ENCODE results near the gene BICDL2.
"Not testable (repeated sequence)": the region's sequence is repeated elsewhere in the genome, so short reads cannot be mapped to it uniquely, and the experiment has no call there.

BICDL2 gene, protein sequence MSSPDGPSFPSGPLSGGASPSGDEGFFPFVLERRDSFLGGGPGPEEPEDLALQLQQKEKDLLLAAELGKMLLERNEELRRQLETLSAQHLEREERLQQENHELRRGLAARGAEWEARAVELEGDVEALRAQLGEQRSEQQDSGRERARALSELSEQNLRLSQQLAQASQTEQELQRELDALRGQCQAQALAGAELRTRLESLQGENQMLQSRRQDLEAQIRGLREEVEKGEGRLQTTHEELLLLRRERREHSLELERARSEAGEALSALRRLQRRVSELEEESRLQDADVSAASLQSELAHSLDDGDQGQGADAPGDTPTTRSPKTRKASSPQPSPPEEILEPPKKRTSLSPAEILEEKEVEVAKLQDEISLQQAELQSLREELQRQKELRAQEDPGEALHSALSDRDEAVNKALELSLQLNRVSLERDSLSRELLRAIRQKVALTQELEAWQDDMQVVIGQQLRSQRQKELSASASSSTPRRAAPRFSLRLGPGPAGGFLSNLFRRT

DNA sequence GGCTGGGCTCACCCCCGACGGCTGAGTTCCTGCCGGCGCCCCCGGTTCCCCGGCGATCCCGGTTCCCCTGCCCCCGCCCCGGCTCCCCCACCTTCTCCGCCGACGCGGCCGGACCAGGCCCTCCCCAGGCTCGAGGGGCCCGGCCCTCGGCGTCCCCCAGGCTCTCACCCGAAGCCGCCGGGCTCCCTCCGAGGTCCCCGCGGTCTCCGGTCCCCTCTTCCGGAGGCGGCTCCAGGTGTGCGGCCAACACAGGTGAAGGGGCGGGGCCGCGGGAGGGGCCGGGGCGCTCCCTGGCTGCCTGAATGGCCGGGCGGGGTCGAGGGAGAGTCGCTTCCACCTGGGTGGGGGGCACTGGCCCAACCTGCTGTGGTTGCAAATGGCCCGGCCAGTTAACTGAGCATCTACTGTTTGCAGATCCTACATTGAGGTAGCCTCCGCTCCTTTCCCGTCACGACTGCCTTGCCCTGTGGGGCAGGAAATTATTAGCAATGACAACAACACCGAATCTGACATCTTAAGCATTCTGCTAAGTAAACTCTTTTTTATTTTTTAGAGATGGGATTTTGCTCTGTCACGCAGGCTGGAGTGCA lies at the start of gene BICDL2:
Gene BICDL2 (minus strand): TSS at position 219 of the 590 bp plus-strand sequence. CDS start 1,448 bp downstream, outside the sequence.
- no peak for DNase-seq (ENCODE audit: low read depth)

DNA sequence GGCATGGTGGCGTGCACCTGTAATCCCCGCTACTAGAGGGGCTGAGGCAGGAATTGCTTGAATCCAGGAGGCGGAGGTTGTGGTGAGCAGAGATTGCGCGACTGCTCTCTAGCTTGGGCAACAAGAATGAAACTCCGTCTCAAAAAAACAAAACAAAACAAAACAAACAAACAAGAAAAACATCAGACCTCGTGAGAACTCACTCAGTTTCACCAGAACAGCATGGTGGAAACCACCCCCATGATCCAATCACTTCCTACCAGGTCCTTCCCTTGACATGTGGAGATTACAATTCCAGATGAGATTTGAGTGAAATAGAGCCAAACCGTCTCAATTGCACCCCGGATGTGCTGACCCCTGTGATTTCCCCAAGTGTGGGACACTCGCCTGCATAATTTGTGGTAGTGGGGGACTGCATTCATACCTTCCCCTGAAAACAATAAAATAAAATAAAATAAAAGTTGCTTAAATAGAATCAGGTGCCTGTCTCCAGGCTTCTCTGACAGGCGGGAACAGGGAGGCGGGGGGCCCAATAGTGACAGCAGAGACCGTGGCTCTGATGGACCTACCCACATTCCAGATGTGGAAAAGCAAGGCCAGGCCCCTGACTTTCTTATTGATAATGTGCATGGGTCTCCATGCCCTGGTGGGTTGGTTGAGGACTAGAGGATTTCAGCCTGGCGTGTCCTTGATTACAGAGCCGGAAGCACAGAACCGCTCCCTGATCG lies 49.3 kb upstream of the BICDL2 start:
- no peak for DNase-seq (ENCODE audit: low read depth)

GRCh38 chr16:3084969-3085670 lies 48.4 kb upstream of the BICDL2 start:
- DNase-seq (ENCODE audit: low read depth): no peak

DNA sequence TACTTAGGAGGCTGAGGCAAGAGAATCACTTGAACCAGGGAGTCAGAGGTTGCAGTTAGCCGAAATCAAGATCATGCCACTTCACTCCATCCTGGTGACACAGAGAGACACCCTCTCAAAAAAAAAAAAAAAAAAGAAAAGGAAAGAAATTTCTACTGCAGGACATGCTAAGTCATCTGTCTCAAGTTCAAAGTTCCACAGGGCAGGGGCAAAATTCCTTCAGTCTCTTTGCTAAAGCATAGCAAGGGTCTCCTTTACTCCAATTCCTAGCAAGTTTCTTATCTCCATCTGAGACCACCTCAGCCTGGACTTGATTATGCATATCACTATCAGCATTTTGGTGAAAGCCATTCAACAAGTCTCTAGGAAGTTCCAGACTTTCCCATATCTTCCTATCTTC lies 47.7 kb upstream of the BICDL2 start:
- no peak for DNase-seq (ENCODE audit: low read depth)

GRCh38 chr16:3083408-3083807 lies 46.7 kb upstream of the BICDL2 start:
- not testable (repeated sequence) for DNase-seq (ENCODE audit: low read depth)

- not testable (repeated sequence) for DNase-seq (ENCODE audit: low read depth)
Observed at GRCh38 chr16:3081957-3082356, 45.2 kb upstream of the BICDL2 start.

DNA sequence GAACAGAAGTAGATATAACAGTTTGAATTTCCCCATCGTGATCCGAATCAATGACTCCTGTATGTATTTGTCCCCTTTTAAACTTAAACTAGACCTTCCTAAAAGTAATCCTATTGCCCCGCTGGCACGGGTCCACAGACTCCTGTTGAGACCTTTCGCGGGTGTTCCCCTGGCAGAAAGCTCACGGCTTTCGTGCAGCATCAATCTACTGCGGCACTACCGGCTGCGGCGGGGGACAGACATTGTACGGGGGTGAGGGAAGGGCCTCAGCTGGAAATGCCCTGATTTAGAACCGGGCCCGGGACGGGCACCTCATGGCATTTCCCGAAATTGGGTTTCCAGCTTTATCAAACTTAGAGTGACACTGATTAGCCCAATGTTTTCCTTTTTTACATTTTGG lies 43.3 kb upstream of the BICDL2 start:
- no peak for DNase-seq (ENCODE audit: low read depth)

- no peak for DNase-seq (ENCODE audit: low read depth)
Observed at GRCh38 chr16:3076577-3076976, 39.8 kb upstream of the BICDL2 start.

DNA sequence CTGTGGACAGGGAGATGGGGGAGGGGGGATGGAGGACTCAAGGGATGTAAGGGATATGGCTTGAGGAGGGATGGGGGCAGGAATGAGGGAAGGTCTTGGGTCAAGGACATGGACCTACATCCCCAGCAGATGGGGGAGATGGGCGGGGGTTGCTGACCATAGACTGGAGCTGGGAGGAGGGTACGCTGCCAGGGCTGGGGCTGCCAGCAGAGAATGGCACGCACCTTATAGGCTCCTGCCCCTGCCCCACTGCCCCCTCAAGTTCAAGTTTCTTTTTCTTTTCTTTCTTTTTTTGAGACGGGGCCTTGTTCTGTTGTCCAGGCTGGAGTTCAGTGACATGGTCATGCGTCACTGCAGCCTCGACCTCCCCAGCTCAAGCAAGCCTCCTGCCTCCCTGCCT lies 39.2 kb upstream of the BICDL2 start:
- DNase-seq (ENCODE audit: low read depth): not testable (repeated sequence)

DNA sequence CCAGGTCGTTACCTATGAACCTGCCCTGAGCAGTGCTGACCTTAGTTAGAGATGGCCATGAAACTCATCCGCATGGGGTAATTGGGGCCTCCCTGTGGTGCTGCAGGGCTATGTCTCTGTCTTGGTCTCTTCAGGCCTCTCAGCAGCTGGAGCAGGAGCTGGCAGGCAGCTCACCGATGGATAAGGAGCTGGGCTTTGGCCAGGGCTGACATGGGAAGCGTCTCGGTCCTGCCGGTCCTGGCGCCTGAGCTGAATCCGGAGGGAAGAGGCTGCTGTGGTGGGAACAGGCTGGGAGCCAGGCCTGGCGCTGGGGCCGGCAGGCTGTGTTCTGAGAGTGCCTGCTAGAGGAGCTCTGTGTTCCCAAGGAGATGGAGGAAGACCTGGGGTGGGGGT lies 38.8 kb upstream of the BICDL2 start:
- DNase-seq (ENCODE audit: low read depth): no peak

GRCh38 chr16:3074860-3075522 lies 38.2 kb upstream of the BICDL2 start:
- peak; percentile 71 for DNase-seq (ENCODE audit: low read depth)

GRCh38 chr16:3073448-3073847 lies 36.7 kb upstream of the BICDL2 start:
- no peak for DNase-seq (ENCODE audit: low read depth)

DNA sequence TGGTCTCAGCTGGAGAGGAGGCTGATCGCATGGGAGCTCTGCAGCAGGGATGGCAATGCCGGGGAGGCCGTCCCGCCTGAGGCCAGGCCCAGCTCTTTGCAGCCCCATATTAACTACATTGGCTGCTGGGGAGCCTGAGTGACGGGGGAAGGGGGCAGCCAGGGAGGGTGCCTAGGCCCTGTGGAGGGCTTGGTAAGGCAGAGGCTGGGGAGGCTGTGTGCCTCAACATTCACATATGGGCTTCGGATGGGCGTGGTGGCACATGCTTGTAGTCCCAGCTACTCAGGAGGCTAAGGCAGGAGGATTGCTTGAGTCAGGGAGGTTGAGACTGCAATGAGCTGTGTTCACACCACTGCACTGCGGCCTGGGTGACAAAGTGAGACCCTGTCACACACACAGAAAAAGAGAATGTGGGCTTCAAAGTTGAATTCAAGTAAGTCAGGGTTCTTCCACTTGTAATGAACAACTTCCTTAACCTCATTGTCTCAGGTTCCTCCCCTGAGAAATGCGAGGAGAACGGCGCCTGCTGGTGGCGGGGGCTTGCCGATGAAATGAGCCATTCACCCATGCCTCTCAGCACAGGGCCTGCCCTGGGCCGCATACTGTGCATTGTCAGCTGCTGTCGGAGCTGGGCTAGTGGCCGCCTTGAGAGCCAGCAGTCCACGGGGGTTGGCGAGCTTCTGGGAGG lies 36.0 kb upstream of the BICDL2 start:
- not testable (repeated sequence) for DNase-seq (ENCODE audit: low read depth)

DNA sequence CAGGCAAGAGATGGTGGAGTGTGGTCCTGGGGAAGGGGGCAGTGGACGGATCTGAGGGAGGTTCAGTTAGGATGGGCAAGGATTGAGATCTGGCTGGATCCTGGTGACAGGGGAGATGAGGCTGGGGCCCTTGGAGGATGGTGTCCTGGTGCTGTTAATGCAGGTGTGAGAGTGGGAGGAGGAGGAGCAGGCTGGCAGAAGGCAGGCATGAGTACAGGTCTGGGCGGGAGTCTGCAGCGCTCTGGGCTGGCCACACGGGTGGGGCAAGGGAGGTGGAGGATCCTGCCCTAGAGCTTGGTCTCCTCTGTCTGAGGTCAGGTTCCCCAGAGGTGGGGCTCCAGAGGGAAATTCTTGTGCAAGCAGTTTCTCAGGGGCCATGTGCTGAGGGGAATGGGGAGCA lies 35.4 kb upstream of the BICDL2 start:
- DNase-seq (ENCODE audit: low read depth): not testable (repeated sequence)

- DNase-seq (ENCODE audit: low read depth): no peak
Observed at GRCh38 chr16:3071655-3072054, 34.9 kb upstream of the BICDL2 start.

DNA sequence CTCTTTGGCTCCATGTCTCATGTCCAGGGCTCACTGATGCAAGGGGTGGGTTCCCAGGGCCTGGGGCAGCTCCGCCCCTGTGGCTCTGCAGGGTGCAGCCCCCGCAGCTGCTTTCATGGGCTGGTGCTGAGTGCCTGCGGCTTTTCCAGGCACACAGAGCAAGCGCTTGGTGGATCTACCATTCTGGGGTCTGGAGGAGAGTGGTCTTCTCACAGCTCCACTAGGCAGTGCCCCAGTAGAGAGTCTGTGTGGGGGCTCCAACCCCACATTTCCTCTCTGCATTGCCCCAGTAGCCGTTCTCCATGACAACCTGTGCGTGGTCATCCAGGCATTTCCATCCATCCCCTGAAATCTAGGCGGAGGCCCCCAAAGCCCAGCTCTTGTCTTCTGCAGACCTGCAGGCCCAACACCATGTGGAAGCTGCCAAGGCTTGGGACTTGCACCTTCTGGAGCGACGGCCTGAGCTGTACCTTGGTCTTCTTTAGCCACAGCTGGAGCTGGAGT lies 33.9 kb upstream of the BICDL2 start:
- no peak for DNase-seq (ENCODE audit: low read depth)

- DNase-seq (ENCODE audit: low read depth): not testable (repeated sequence)
Observed at GRCh38 chr16:3069146-3069545, 32.4 kb upstream of the BICDL2 start.

- no peak for DNase-seq (ENCODE audit: low read depth)
Observed at GRCh38 chr16:3068487-3068886, 31.7 kb upstream of the BICDL2 start.

DNA sequence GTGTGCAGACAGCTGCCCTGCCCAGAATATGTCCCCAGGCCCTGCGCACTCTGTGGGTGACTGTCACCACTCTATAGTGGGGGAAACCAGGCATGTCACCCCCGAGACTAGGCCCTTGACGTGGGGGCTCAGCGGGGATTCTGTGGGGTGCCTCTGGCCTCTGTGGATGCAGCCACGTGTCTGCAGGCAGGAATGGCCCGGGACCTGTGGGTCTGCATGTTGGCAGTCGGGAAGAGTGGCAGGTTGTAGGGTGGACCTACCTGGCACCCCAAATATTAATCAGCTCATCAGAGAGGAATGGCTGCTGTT lies 29.6 kb upstream of the BICDL2 start:
- no peak for DNase-seq (ENCODE audit: low read depth)

DNA sequence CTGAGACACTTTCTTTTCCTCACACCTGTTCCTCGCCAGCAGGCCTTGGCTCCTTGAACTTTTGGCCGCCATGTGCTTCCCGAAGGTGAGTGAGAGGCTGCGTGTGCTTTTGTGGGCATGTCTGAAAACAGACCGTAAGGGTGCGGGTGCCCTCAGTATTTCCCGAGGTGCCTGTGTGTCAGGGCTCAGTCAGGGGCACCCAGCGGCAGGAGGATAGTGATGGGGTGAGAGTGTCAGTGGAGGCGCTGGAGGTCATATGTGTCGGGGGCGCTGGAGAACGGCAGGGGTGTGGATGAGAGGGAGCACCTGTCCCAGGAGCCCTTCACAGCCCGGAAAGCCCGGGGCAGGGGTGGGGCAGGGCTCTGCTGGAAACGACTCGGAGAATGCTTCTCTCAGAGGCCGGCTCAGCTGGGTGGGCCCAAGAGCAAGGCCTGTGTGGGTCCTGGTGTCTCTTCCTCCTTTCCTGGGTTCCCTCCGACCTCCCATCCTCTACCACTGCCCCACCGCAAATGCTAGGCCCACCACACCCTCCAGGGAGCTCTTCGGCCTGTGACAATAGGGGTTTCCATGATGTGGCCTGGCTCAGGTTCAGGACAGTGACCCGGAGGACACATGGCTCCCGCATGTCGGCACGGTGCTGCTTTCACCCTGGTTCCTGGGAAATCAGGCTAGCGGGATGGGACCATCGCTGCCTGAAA lies 29.1 kb upstream of the BICDL2 start:
- no peak for DNase-seq (ENCODE audit: low read depth)
